Neural cell (in vitro differentiated cells): ENCODE data around the gene ASIC2.

ENCODE experiments used
- CTCF ChIP-seq: fragments of 450-650 bp; IDR thresholded peaks from 2 replicates; pipeline ENCODE4 v1.5.1; 2014; ENCODE audit warnings: antibody characterized with exemption, mild to moderate bottlenecking, moderate library complexity; ENCODE audit not compliant: poor library complexity, severe bottlenecking
- EP300 ChIP-seq: fragments of 450-650 bp; conservative IDR thresholded peaks from 2 replicates; pipeline ENCODE4 v1.6.1; 2014; ENCODE audit warnings: antibody characterized with exemption, mild to moderate bottlenecking, moderate library complexity; ENCODE audit not compliant: poor library complexity, severe bottlenecking

GRCh38 chr17:33267851-33268548 lies 25.1 kb downstream of the ASIC2 start:
- TF ChIP-seq CTCF, result no peak
- no peak for TF ChIP-seq EP300
